CD4-positive, alpha-beta T cell treated with Interferon gamma for 1 hour (primary cell): Measurements from ENCODE around the gene JAM3.
"Not testable (repeated sequence)": the region's sequence is repeated elsewhere in the genome, so short reads cannot be mapped to it uniquely, and the experiment has no call there.

Experiments used
- DNase-seq: peaks from one replicate; pipeline ENCODE4 v3.0.0-alpha.2; 2020

The JAM3 gene

DNA sequence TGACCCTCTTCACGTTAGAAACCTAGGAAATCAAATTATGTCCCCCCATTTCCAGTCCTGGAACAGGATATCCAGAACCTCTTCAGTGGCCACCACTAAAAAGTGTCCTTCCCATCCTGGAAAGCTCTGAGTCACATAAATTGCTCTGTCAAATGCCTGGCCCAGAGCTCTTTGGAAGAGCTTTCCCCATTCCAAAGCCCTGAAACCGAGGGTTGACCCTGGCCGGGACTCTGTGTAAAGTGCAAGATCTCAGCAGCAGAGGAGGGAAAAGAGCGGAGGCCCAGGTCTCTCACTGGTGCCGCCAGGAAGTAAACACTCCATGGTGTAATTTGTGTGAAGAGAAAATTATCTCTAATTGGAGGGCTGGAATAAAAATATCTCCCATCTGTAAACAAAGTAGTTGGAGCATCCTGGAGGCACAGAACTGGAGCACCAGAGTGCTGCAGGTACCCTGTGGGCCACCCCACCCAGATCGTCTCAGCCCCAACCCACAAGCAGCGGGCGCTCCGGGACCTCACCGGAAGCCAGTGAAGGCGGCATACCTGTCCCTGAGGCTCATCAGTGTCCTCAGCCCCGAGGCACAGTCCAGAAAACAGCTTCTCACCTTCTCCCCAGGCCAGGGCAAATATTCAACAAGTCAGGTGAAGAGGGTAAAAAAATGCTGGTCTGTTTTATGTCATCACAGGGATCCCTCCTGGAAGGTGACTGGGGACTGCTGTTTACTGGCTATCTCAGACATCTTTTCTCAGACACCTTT, 4.7 kb upstream of the JAM3 start:
- DNase-seq, result no peak

- DNase-seq, result no peak
Measured at GRCh38 chr11:134065381-134065780, 3.5 kb upstream of the JAM3 start.

DNA sequence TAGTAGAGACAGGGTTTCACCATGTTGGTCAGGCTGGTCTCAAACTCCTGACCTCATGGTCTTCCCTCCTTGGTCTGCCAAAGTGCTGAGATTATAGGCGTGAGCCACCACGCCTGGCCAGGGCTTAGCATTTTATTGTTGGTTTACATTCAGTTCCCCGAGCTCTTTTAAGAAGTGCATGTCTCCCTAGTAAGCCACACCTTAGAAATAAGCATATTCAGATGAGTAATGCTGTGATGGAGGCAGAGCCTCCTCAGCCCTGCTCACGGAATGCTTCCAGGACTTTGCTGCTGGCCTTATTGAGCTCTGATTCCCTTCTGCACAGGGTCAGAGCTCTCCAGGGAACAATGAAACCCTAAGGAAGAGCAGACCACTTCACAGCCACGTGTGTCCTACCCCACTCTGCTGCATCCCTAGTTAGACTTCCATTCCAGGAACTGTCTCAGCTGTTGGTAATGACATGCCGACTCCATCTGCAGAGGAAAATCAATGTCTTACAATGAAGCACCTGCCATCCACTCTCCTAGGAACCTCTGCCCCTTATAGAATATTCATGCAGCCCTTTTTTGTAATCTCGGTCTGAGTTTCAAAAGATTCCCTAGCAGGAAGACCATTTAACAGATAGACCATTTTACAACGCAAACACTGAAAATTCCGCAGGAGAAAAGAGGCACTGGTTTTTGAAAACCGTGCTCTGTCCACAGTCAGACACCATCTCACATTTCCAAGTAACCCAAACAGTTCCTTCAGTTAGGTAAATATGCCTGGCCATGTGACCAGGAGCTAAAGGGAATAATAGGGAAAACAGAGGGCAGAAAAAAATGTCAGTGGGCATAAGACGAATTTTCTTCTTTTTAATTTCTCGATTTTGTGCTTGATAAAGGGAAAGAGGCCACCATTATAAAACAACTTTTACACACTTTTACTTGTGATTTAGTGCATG, 1.7 kb upstream of the JAM3 start:
- no peak for DNase-seq

DNA sequence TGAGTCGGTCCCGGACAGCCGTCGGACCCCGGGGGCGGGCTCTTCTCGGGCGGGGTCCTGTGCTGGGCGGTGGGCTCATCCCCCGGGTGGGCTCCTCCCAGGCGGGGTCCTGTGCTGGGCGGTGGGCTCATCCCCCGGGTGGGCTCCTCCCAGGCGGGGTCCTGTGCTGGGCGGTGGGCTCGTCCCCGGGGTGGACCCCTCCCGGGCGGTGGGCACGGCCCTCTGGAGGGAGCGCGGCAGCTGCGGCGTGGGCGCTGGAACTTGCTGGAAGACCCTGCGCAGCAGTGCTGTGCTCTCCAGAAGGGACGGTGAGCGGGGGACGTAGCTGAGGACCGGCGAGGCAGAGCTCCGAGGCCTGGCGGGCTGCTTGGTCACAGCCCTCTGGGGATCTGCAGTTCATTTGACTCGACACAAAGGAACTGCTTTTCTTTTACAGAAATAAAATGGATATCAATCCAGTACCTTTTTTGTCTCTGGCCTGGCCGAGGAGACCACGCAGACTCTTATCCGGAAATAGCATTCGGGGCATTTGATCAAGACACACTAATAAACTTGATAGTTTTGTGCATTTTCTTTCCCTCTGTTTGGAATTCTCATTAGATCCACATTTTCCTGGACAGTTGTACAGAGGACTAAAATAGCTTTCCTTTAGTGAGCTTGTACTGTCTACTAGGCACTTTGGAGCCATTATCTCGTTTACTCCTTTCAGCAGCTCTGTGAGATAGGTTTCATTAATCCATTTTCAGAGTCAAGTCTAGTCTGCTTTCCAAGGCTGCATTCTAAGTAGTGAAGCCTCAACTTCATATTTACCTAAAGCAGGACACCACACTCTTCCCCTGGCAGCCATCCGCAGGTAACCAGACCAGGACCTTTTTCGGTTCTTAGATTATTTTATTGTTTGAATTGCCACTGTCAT, 812 bp downstream of the JAM3 start:
- DNase-seq, result no peak

DNA sequence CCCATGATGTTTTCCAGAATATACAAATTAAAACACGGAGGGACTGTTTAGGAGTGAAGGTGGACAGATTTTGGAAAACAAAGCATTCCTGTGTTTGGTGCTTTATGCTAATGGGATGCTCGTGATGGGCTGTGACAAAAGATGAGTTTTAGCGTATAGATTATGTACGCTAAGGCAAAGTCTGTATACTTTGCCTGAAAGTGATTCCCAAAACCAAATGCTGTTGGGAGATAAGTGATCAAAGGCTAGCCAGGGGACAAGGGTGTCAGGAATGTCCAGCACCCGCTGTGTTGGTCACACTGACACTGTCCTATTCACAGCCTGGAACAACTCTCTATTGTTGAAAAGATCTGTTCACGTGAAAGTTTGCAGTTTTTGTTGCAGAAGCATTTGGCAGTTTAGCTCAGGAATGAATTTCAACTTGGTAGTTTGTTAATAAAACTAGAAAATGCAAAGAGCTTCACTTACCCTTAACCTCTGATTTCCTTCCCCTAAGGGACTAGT, 1.5 kb downstream of the JAM3 start:
- no peak for DNase-seq

DNA sequence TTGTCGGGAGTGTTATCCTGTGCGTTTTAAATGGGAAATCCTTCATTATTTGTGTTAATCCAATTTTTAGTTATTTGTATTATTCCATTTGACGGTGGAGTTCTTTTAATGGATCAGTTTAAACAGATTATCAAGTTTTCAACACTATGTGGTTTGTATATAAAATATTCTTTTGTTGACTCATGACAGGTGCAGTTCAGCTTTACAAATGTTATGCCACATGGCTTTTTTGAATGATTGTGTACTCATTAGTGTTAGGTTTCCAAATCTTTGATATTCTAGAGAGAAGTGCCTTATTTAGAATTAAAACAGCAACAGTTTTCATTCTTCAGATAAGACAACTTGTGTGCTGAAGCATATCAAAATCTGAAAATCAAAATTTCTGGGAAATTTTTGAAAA, 2.4 kb downstream of the JAM3 start:
- no peak for DNase-seq

GRCh38 chr11:134071766-134072402, 3.0 kb downstream of the JAM3 start:
- DNase-seq, result no peak

DNA sequence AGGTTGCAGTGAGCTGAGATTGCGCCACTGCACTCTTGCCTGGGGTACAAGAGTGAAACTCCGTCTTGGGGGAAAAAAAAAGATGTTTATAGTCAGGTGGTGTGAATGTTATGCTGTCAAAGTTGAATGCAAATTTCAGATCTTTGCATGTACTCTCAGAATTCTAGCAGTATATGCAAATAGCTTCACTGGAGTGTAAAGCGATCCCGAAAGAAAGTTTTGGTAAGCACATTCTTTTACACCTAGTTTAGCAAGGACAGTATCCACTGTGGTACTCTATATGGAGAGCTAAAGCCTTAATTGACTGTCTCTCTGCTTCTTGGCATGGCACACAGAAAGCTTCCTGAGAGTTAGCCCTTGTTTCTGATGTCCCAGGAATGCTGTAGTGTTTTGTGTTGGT, 4.0 kb downstream of the JAM3 start:
- DNase-seq, result no peak

DNA sequence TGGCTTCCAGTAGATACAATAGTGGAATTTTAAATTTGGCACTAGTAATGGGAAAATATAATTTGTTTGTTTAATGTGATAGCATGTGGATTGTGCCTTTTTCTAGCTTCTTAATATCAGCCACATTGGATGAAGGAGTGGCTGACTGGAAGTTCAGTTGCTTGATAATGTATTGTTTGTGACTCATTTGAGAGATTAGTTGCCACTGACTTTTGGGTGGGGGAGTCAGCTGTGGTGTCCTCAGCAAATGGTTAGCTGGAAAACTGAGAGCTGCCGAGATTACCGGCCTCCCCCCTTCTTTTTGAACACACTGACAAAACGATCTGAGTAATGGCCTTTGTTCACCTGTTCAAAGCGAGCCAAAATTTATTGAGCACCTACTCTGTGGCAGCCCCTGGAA, 5.5 kb downstream of the JAM3 start:
- no peak for DNase-seq

DNA sequence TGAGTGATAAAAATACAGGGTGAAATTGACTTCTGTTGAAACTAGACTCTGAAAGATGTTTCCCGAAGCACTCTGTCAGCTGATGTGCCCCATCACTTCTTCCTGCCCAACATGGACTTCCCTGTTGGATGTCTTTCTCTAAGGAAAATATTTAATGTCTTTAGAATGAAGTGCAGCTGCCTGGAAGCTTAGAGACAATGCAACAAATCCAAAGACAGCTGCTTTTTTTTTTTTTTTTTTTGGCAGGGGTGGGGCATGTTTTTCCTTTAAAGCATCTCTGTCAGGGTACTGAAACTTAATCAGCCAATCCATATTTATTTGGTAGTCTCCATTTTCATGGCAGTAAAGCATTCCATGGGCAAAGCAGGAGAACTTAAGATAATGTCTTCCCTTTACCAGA, 5.9 kb downstream of the JAM3 start:
- no peak for DNase-seq

GRCh38 chr11:134079317-134079716, 10.4 kb downstream of the JAM3 start:
- no peak for DNase-seq

GRCh38 chr11:134081258-134081657, 12.4 kb downstream of the JAM3 start:
- not testable (repeated sequence) for DNase-seq

DNA sequence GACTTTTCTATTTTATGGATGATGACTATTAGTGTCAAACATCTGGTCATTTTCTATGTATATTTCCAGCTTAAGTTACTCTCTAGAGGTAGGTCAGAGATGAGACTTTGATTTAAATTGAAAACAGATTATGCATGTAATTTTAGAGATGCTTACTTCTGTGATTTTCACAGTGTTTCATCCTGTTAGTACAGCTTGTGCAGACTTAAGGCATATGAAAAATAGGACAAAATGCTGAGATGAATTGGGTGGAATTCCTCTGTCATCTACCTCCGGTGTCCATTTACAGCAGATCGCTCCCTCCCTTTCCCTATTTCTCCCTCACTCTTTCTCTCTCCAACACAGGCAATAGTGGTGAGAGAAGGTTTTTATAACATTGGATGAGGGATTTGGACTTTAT, 14.1 kb downstream of the JAM3 start:
- DNase-seq, result no peak

DNA sequence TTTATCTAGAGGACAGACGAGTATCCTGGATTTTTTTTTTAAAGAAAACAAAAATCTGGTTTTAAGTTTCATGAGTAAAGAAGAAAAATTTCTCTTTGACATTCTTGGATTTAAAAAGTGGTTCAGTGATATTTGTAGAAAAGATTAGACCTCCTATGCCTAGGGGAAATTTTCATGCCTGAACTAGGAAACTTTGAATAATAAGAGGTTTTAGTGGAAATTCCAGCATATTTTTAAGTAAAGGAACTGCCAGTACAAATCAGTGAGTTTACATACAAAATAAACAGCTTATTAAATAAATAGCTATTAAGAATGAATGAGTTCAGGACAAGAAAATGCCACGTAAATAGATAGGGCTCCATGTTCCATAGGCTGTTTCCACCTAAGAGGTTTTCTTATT, 17.5 kb downstream of the JAM3 start:
- DNase-seq, result no peak

GRCh38 chr11:134092006-134092405, 23.1 kb downstream of the JAM3 start:
- not testable (repeated sequence) for DNase-seq

DNA sequence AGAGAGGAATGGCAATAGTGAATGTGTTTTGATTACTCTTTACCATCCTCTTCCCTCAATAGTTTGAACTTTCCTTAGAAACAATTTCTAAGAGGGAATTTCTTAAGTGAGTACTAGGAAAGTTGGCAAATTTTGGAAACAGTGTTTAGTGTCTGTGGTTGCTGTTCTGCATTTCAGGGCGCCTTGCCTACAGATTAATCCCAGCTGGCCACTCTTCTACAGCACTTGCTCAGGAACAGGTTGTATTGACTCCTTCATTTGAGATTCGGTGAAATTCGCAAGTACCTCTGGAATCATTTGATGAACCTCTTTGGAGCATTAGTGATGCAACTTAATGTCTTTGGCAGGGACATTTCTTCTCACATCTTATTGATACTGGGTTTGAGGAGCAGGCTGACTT, 28.3 kb downstream of the JAM3 start:
- DNase-seq, result no peak

DNA sequence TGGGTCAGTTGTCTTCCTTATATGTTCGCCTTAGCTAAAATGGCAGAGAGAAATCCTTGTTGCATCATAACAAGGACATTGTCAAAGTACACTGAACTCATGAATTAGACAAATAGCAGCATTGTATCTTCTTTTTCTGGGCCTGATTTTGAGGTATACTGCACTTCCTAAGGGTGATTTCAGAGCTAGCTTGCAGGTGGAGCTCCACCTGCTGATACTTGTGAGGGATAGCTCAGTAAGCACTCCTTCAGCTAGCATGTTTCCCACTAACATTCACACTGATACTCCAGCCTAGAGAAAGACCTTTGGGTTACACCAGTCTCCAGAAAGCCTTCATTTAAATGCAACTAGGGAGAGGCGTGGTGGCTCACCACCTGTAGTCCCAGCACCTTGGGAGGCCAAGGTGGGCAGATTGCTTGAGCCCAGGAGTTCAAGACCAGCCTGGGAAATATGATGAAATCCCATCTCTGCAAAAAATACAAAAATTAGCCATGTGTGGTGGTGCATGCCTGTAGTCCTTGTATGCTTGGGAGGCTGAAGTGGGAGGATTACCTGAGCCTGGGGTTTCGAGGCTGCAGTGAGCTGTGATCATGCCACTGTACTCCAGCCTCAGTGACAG, 29.8 kb downstream of the JAM3 start:
- no peak for DNase-seq

GRCh38 chr11:134100171-134100570, 31.3 kb downstream of the JAM3 start:
- no peak for DNase-seq

- DNase-seq, result no peak
Measured at GRCh38 chr11:134101282-134101681, 32.4 kb downstream of the JAM3 start.

GRCh38 chr11:134110252-134110815, 41.5 kb downstream of the JAM3 start:
- DNase-seq, result no peak

GRCh38 chr11:134113787-134114186, 44.9 kb downstream of the JAM3 start:
- DNase-seq, result not testable (repeated sequence)

- no peak for DNase-seq
Measured at GRCh38 chr11:134116210-134116609, 47.3 kb downstream of the JAM3 start.
